Fibroblast of mammary gland (primary cell): ENCODE measurements around the gene CCL17.
"Not testable (repeated sequence)": the region's sequence is repeated elsewhere in the genome, so short reads cannot be mapped to it uniquely, and the experiment has no call there.

ENCODE experiments used
- DNase-seq: peaks from one replicate; pipeline ENCODE4 v3.0.0-alpha.2; 2010; ENCODE audit warnings: low read depth
- H3K4me3 ChIP-seq: 2 replicates; pipeline ENCODE4 v1.5.1; 2011; ENCODE audit warnings: low read depth, mild to moderate bottlenecking, low read length, moderate library complexity; ENCODE audit not compliant: control insufficient read depth
- TF ChIP-seq, protein P1 (sequence below): conservative IDR thresholded peaks from 2 replicates; pipeline ENCODE4 v1.5.1; 2011; ENCODE audit warnings: low read depth, low read length, inconsistent platforms; ENCODE audit not compliant: control insufficient read depth, insufficient read depth

CCL17 gene

GRCh38 chr16:57372372-57373116 lies 32.0 kb upstream of the CCL17 start, which contains the start of gene CX3CL1:
Gene CX3CL1, plus strand, starts transcription at chr16:57372490. Its CDS starts 79 bp downstream, at chr16:57372569.
- TF ChIP-seq, protein P1, sequence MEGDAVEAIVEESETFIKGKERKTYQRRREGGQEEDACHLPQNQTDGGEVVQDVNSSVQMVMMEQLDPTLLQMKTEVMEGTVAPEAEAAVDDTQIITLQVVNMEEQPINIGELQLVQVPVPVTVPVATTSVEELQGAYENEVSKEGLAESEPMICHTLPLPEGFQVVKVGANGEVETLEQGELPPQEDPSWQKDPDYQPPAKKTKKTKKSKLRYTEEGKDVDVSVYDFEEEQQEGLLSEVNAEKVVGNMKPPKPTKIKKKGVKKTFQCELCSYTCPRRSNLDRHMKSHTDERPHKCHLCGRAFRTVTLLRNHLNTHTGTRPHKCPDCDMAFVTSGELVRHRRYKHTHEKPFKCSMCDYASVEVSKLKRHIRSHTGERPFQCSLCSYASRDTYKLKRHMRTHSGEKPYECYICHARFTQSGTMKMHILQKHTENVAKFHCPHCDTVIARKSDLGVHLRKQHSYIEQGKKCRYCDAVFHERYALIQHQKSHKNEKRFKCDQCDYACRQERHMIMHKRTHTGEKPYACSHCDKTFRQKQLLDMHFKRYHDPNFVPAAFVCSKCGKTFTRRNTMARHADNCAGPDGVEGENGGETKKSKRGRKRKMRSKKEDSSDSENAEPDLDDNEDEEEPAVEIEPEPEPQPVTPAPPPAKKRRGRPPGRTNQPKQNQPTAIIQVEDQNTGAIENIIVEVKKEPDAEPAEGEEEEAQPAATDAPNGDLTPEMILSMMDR, result no peak
- no peak within 1 kb of the TSS for H3K4me3 ChIP-seq
- peak; percentile 29 for DNase-seq

DNA sequence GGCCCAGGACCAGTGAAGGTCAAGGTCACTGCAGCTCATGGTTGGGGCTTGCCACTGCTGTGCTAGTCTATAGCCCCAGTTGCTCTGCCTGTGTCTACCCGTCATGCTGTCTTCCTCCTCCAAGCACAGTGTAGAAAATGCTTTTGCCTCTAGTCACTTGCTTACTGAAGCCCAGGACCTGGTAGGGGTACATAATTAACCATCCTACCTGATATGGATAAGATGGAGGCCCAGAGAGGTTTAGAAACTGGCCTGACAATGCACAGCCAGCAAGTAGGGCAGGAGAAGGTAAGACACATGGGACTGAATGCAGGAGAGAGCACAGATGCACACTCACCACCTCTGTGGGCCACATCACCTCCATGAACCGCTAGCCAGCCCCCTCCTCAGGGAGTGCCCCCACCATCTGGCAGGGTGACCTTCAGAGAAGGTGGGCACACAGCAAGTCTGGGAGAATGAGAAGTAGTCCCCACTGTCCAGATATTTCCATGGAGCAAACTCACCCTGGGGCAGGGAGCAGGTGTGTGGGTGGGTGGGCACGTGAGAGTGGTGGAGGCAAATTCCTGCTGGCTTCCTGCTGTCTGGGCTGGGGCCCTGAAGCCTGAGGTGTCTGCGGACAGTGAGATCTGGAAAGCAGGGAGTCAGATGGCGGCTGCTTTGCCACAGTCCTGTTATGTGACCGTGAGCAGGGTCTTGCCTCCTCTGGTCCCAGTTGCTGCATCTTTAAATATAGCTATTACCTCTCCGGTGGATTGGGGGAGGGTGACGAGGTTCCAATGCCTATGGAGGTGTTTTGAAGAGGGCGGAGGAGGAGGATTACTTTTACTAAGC lies 31.2 kb upstream of the CCL17 start:
- TF ChIP-seq, protein P1, result no peak
- no peak for DNase-seq
- no peak overlapping the region for H3K4me3 ChIP-seq

DNA sequence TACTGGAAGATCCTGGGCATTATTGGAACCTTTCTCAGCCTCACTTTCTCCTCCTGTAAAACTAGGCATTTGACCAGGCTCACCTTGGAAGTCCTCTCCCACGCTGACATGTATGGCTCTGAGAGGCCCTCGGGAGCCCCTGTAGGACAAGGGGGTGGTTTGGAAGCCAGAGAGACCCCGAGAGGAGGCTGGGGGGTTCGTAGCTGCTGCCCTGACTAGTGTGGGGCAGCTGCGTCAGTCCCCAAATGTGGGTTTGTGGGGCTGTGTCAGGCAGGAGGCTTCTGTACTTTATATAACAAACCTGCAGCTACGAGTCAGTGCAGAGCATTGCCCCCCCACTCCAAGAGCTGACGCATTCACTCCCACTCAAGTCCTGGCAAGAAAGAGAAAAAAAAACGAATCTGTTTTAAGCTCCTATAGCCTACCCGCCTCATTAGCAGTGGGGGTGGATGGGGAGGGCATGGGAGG lies 30.5 kb upstream of the CCL17 start:
- peak; percentile 61 for DNase-seq
- no peak overlapping the region for H3K4me3 ChIP-seq
- TF ChIP-seq, protein P1, result no peak

DNA sequence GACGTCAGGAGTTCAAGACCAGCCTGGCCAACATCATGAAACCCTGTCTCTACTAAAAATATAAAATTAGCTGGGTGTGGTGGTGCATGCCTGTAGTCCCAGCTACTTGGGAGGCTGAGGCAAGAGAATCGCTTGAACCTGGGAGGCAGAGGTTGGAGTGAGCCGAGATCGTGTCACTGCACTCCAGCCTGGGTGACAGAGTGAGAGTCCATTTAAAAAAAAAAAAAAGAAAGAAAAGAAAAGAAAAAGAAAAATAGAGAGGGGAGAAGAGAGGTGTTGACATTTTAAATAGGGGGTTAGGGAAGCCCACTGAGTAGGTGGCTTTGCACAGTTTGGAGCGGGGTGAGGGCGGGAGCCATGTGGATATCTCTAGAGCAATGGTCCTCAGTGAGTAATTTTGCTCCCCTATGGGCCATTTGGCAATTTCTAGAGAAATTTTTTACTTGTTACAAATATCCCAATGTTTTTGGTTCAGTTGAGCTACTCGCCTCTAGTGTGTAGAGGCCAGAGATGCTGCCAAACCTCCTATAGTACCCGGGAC lies 29.6 kb upstream of the CCL17 start:
- H3K4me3 ChIP-seq, DNase-seq: not testable (repeated sequence)

GRCh38 chr16:57376313-57376818 lies 28.2 kb upstream of the CCL17 start:
- H3K4me3 ChIP-seq, result no peak overlapping the region
- no peak for DNase-seq
- TF ChIP-seq, protein P1, result no peak

GRCh38 chr16:57377080-57377841 lies 27.3 kb upstream of the CCL17 start:
- DNase-seq, result no peak
- H3K4me3 ChIP-seq, result no peak overlapping the region
- TF ChIP-seq, protein P1, result no peak
